Tibial nerve (tissue), 4 donors: ENCODE data around the gene ATP6V1G1.

Experiments
- EP300 ChIP-seq, 2 donors: sonication (generic); formaldehyde crosslinking; IDR thresholded peaks; one replicate each; pipeline ENCODE4 v1.6.1; 2017; ENCODE audit warnings: antibody characterized with exemption in 2 of 2, mild to moderate bottlenecking in 1 of 2
- POLR2A ChIP-seq, 2 donors: fragments of 450-650 bp; IDR thresholded peaks; one replicate each; pipeline ENCODE4 v1.6.1; 2017; ENCODE audit warnings: antibody characterized with exemption in 2 of 2, mild to moderate bottlenecking in 2 of 2, moderate library complexity in 2 of 2
- TF ChIP-seq, protein P1 (sequence below), 5 experiments: fragments of 200-600 bp in 3 of 5; fragments of 450-650 bp in 2 of 5; sonication (generic) in 3 of 5; IDR thresholded peaks; one replicate each; pipeline ENCODE4 v1.5.1; 2016 to 2019; ENCODE audit warnings: antibody characterized with exemption in 5 of 5, mild to moderate bottlenecking in 3 of 5, moderate library complexity in 2 of 5

DNA sequence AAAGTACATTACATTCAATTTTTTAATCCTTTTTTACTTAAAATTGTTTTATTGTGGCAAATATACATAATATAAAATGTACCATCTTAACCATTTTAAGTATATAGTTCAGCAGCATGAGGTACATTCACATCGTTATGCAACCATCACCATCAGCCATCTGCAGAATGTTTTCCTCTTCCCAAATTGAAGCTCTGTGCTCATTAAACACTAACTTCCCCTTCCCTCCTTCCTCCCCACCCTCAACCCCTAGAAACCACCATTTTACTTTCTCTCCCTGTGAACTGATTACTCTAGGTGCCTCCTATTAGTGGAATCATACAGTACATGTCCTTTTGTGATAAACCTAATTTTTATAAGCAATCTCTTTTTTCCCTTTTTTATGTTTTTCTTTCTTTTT is 54.4 kb downstream of the ATP6V1G1 start:
- TF ChIP-seq, protein P1, sequence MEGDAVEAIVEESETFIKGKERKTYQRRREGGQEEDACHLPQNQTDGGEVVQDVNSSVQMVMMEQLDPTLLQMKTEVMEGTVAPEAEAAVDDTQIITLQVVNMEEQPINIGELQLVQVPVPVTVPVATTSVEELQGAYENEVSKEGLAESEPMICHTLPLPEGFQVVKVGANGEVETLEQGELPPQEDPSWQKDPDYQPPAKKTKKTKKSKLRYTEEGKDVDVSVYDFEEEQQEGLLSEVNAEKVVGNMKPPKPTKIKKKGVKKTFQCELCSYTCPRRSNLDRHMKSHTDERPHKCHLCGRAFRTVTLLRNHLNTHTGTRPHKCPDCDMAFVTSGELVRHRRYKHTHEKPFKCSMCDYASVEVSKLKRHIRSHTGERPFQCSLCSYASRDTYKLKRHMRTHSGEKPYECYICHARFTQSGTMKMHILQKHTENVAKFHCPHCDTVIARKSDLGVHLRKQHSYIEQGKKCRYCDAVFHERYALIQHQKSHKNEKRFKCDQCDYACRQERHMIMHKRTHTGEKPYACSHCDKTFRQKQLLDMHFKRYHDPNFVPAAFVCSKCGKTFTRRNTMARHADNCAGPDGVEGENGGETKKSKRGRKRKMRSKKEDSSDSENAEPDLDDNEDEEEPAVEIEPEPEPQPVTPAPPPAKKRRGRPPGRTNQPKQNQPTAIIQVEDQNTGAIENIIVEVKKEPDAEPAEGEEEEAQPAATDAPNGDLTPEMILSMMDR (IDR thresholded peaks at IDR 0.05) = no peak
- TF ChIP-seq POLR2A (IDR thresholded peaks at IDR 0.05) (no peak), EP300 (IDR thresholded peaks at IDR 0.05) (no peak)
